Measurements from ENCODE around the gene ARID1B.

GRCh38 chr6:156845454-156846155, 68.4 kb downstream of the ARID1B start:
- TF ChIP-seq CTCF (IDR thresholded peaks at IDR 0.05) (no peak), ZNF416 (CRISPR knock-in tag; IDR thresholded peaks at IDR 0.05) (no peak), FOXP1 (CRISPR knock-in tag; IDR thresholded peaks at IDR 0.05; ENCODE audit: borderline replicate concordance) (no peak), TCF7 (CRISPR knock-in tag; IDR thresholded peaks at IDR 0.05; ENCODE audit: low read depth) (no peak), MAX (CRISPR knock-in tag; IDR thresholded peaks at IDR 0.05) (no peak)
